GM03348 (cell line): ENCODE measurements around the gene MACROD2.
"Not testable (repeated sequence)": the region's sequence is repeated elsewhere in the genome, so short reads cannot be mapped to it uniquely, and the experiment has no call there.

Experiments
- DNase-seq: peaks from one replicate; pipeline ENCODE4 v3.0.0; 2012; ENCODE audit warnings: low spot score

MACROD2 gene

GRCh38 chr20:15742627-15743026 lies 1747.3 kb downstream of the MACROD2 start:
- DNase-seq = no peak

- no peak for DNase-seq
Observed at GRCh38 chr20:15756002-15756753, 1760.9 kb downstream of the MACROD2 start.

- no peak for DNase-seq
Observed at GRCh38 chr20:15756754-15757115, 1761.4 kb downstream of the MACROD2 start.

GRCh38 chr20:15759594-15759993 lies 1764.3 kb downstream of the MACROD2 start:
- peak; percentile 17 for DNase-seq

GRCh38 chr20:15760001-15760621 lies 1764.8 kb downstream of the MACROD2 start:
- peak; percentile 4 for DNase-seq

- no peak for DNase-seq
Observed at GRCh38 chr20:15763366-15763765, 1768.0 kb downstream of the MACROD2 start.

GRCh38 chr20:15767586-15767985 lies 1772.3 kb downstream of the MACROD2 start:
- DNase-seq = no peak

- DNase-seq = no peak
Observed at GRCh38 chr20:15767999-15768741, 1772.9 kb downstream of the MACROD2 start.

GRCh38 chr20:15772826-15773225 lies 1777.5 kb downstream of the MACROD2 start:
- DNase-seq = no peak

GRCh38 chr20:15774926-15775325 lies 1779.6 kb downstream of the MACROD2 start:
- no peak for DNase-seq

GRCh38 chr20:15776770-15777466 lies 1781.6 kb downstream of the MACROD2 start:
- no peak for DNase-seq

- no peak for DNase-seq
Observed at GRCh38 chr20:15784020-15784419, 1788.7 kb downstream of the MACROD2 start.

- DNase-seq = no peak
Observed at GRCh38 chr20:15789079-15789478, 1793.8 kb downstream of the MACROD2 start.

- DNase-seq = no peak
Observed at GRCh38 chr20:15792855-15793254, 1797.5 kb downstream of the MACROD2 start.

GRCh38 chr20:15794409-15794808 lies 1799.1 kb downstream of the MACROD2 start:
- no peak for DNase-seq

GRCh38 chr20:15795305-15796019 lies 1800.1 kb downstream of the MACROD2 start:
- no peak for DNase-seq

GRCh38 chr20:15799871-15800270 lies 1804.6 kb downstream of the MACROD2 start:
- DNase-seq = no peak

- DNase-seq = no peak
Observed at GRCh38 chr20:15802020-15802419, 1806.7 kb downstream of the MACROD2 start.

- no peak for DNase-seq
Observed at GRCh38 chr20:15805154-15805553, 1809.8 kb downstream of the MACROD2 start.

- DNase-seq = no peak
Observed at GRCh38 chr20:15806105-15806504, 1810.8 kb downstream of the MACROD2 start.

- no peak for DNase-seq
Observed at GRCh38 chr20:15807271-15807670, 1812.0 kb downstream of the MACROD2 start.

GRCh38 chr20:15807771-15808170 lies 1812.5 kb downstream of the MACROD2 start:
- DNase-seq = not testable (repeated sequence)
